ENCODE results near the gene GPSM3. TPM values are rescaled to one million over a fixed set of nuclear protein-coding genes. Genes with fewer than 3 reads are reported as not detected.

GPSM3 gene
- total RNA-seq, 1 experiment from 2014 or later: 11.8 TPM

DNA sequence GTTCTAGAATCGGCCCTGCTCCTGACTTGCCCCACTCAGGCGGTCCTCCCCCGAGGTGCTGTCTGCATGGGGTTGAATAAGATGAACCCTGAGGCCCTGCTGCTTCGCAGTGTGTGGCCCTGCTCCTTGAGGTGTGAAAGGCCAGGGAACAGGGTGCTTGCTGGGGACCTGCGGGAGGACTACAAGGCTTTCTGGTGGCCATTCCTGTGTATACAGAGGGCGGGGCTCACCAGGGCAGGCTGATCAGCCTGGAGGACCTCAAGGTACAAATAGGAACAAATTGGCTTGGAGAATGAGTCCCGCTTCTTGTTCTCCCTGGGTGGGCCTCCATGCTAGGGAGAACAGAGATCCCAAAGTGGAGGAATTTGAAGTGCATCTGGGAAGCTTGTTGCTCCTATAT, 25.7 kb upstream of the GPSM3 start:
- H2BK20ac ChIP-seq (ENCODE audit: low read depth, low read length, poor library complexity, severe bottlenecking): no peak overlapping the region
- no peak overlapping the region for H3T11ph ChIP-seq (ENCODE audit: low read length)
- H2BK12ac ChIP-seq (ENCODE audit: insufficient read length, low read depth, low read length): no peak overlapping the region
- no peak overlapping the region for H3K14ac ChIP-seq (ENCODE audit: insufficient read depth, low read length)
- H3K18ac ChIP-seq (ENCODE audit: insufficient read length, low read depth, low read length): no peak overlapping the region
- no peaks in the 10 kb centered on the region for H4K20me1 ChIP-seq (ENCODE audit: control insufficient read depth, insufficient read depth, insufficient read length)
- Mint-ChIP-seq H3K27me3 (ENCODE audit: low read depth) (peaks cover 13% of the 10 kb centered on the region), H3K4me1 (peaks cover 7 to 9% of the 10 kb centered on the region in 2 experiments), H3K4me3 (no peak overlapping the region), H3K36me3 (ENCODE audit: insufficient read depth in 1 of 3, low read depth in 3 of 3) (peaks cover 0 to 1% (median 0%) of the 10 kb centered on the region in 3 experiments; a peak in 1 of 7 replicates), H3K9me3 (no peaks in the 10 kb centered on the region; a peak in 1 of 5 replicates), H3K27ac (no peak overlapping the region)
- no peak overlapping the region for H3K23ac ChIP-seq (ENCODE audit: insufficient read length, low read depth, low read length)
- no peak overlapping the region for H2AFZ ChIP-seq (ENCODE audit: low read length)
- H3K27ac ChIP-seq (ENCODE audit: insufficient read length, low read depth, low read length): no peak overlapping the region
- H4K5ac ChIP-seq (ENCODE audit: insufficient read length, low read depth, low read length): no peak overlapping the region
- no peak overlapping the region for H2BK5ac ChIP-seq (ENCODE audit: insufficient read length, low read length)
- H3K4me1 ChIP-seq (ENCODE audit: insufficient read depth, low read length): no peaks in the 10 kb centered on the region
- no peak overlapping the region for H3K56ac ChIP-seq (ENCODE audit: insufficient read length, low read depth, low read length)
- DNase-seq: no peak
- H2BK120ac ChIP-seq (ENCODE audit: low read depth, low read length, poor library complexity, severe bottlenecking): no peak overlapping the region
- H3K4ac ChIP-seq (ENCODE audit: low read depth, low read length): no peak overlapping the region
- H2BK15ac ChIP-seq (ENCODE audit: low read depth, low read length): no peak overlapping the region
- H4K91ac ChIP-seq (ENCODE audit: insufficient read length, low read depth, low read length): no peak overlapping the region
- H3K79me1 ChIP-seq (ENCODE audit: insufficient read depth, low read depth, low read length, poor library complexity, severe bottlenecking): no peaks in the 10 kb centered on the region
- H3K9ac ChIP-seq (ENCODE audit: extremely low read depth, insufficient read length, low read length): no peak overlapping the region
- no peaks in the 10 kb centered on the region for H3K79me2 ChIP-seq (ENCODE audit: insufficient read depth, low read length)
- no peaks in the 10 kb centered on the region for H3K9me3 ChIP-seq (ENCODE audit: control insufficient read depth, low read depth, low read length)
- WGBS (ENCODE audit: extremely low coverage, insufficient read length, low lambda C conversion rate): no CpG with 5 or more reads among the region's 7 CpGs
- peaks cover 3% of the 10 kb centered on the region for H3K23me2 ChIP-seq (ENCODE audit: insufficient read length, low read depth, low read length, poor library complexity, severe bottlenecking)
- H2AK5ac ChIP-seq (ENCODE audit: insufficient read length, low read length): no peak overlapping the region
- H3K4me2 ChIP-seq (ENCODE audit: insufficient read depth, insufficient read length, low read length): no peak overlapping the region
- TF ChIP-seq, protein P1, sequence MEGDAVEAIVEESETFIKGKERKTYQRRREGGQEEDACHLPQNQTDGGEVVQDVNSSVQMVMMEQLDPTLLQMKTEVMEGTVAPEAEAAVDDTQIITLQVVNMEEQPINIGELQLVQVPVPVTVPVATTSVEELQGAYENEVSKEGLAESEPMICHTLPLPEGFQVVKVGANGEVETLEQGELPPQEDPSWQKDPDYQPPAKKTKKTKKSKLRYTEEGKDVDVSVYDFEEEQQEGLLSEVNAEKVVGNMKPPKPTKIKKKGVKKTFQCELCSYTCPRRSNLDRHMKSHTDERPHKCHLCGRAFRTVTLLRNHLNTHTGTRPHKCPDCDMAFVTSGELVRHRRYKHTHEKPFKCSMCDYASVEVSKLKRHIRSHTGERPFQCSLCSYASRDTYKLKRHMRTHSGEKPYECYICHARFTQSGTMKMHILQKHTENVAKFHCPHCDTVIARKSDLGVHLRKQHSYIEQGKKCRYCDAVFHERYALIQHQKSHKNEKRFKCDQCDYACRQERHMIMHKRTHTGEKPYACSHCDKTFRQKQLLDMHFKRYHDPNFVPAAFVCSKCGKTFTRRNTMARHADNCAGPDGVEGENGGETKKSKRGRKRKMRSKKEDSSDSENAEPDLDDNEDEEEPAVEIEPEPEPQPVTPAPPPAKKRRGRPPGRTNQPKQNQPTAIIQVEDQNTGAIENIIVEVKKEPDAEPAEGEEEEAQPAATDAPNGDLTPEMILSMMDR (conservative IDR thresholded peaks at IDR 0.05): no peak
- H3K27me3 ChIP-seq (ENCODE audit: insufficient read depth, low read length): no peaks in the 10 kb centered on the region
- H4K8ac ChIP-seq (replicated peaks; ENCODE audit: insufficient read length, low read depth, low read length): no peak overlapping the region

Data from H9 (cell line).